Cardiac fibroblast (primary cell): ENCODE measurements around the gene SYNE2.

Experiments used
- DNase-seq, 2 donors: peaks; one replicate each; pipeline versions ENCODE4 v3.0.0 to v3.0.0-alpha.2; 2010; ENCODE audit warnings: low read depth in 2 of 2
- H3K4me3 ChIP-seq, 2 donors: replicated peaks in 1 of 2; 1 replicate in 1 of 2; 2 replicates in 1 of 2; pipeline ENCODE4 v1.5.1; 2011; ENCODE audit warnings: low read depth in 2 of 2, low read length in 2 of 2, mild to moderate bottlenecking in 2 of 2, moderate library complexity in 1 of 2
- CTCF ChIP-seq: IDR thresholded peaks from one replicate; pipeline ENCODE4 v1.5.1; 2011; ENCODE audit warnings: low read depth, mild to moderate bottlenecking, low read length, inconsistent platforms

Gene SYNE2

GRCh38 chr14:64215274-64215673, 362.5 kb downstream of the SYNE2 start:
- DNase-seq = no peak
- no peak overlapping the region for H3K4me3 ChIP-seq
- no peak for TF ChIP-seq CTCF

- no peak overlapping the region for H3K4me3 ChIP-seq
- DNase-seq = no peak
- TF ChIP-seq CTCF = no peak
Observed at GRCh38 chr14:64215978-64216377, 363.2 kb downstream of the SYNE2 start.

- peak in 1 of 2 donors; percentile 32 for DNase-seq
- TF ChIP-seq CTCF = no peak
- H3K4me3 ChIP-seq = no peak overlapping the region
Observed at GRCh38 chr14:64217308-64217707, 364.5 kb downstream of the SYNE2 start.

- TF ChIP-seq CTCF = no peak
- DNase-seq = no peak
- no peak overlapping the region for H3K4me3 ChIP-seq
Observed at GRCh38 chr14:64217834-64218233, 365.0 kb downstream of the SYNE2 start.

- no peak for TF ChIP-seq CTCF
- DNase-seq = peak; percentile 47 to 59
- no peak overlapping the region for H3K4me3 ChIP-seq
Observed at GRCh38 chr14:64218344-64219240, 365.8 kb downstream of the SYNE2 start.

GRCh38 chr14:64220056-64220455, 367.3 kb downstream of the SYNE2 start:
- TF ChIP-seq CTCF = no peak
- H3K4me3 ChIP-seq = no peak overlapping the region
- DNase-seq = no peak
